Stimulated activated CD4-positive, alpha-beta T cell treated with anti-CD3 and anti-CD28 coated beads, TNF-alpha, amount 100 ng/mL, for 1 hour (primary cell): ENCODE measurements around the gene IL1RN.
A peak's percentile ranks its signal among the peaks of the same experiment; 100 is the strongest.

Source experiments
- DNase-seq, 3 donors: peaks; one replicate each; pipeline ENCODE4 v3.0.0-alpha.2; 2020; ENCODE audit warnings: low read depth in 3 of 3, low spot score in 1 of 3

The IL1RN gene

GRCh38 chr2:113103277-113103676 is 24.1 kb upstream of the IL1RN start:
- no peak for DNase-seq

- peak in 1 of 3 donors; percentile 12 for DNase-seq
These were observed 23.3 kb upstream of the IL1RN start for GRCh38 chr2:113104054-113104611.

GRCh38 chr2:113105047-113105785 is 22.2 kb upstream of the IL1RN start:
- no peak for DNase-seq

- DNase-seq, result no peak
These were observed 16.3 kb upstream of the IL1RN start for GRCh38 chr2:113111121-113111520.

GRCh38 chr2:113111823-113112287 is 15.5 kb upstream of the IL1RN start:
- DNase-seq, result no peak

- DNase-seq, result no peak
These were observed 15.0 kb upstream of the IL1RN start for GRCh38 chr2:113112441-113112840.

- DNase-seq, result no peak
These were observed 14.5 kb upstream of the IL1RN start for GRCh38 chr2:113112871-113113270.

GRCh38 chr2:113113807-113114206 is 13.6 kb upstream of the IL1RN start:
- DNase-seq, result no peak

GRCh38 chr2:113114224-113114945 is 13.0 kb upstream of the IL1RN start:
- no peak for DNase-seq

- DNase-seq, result no peak
These were observed 12.4 kb upstream of the IL1RN start for GRCh38 chr2:113114996-113115395.

GRCh38 chr2:113116100-113116958 is 11.1 kb upstream of the IL1RN start:
- no peak for DNase-seq

- DNase-seq, result no peak
These were observed 9.7 kb upstream of the IL1RN start for GRCh38 chr2:113117541-113118262.

GRCh38 chr2:113118263-113118657 is 9.1 kb upstream of the IL1RN start:
- DNase-seq, result no peak

GRCh38 chr2:113119111-113119510 is 8.3 kb upstream of the IL1RN start:
- DNase-seq, result no peak

- DNase-seq, result no peak
These were observed 6.5 kb upstream of the IL1RN start for GRCh38 chr2:113120861-113121260.

GRCh38 chr2:113122364-113122763 is 5.0 kb upstream of the IL1RN start:
- DNase-seq, result no peak

- DNase-seq, result no peak
These were observed 3.7 kb upstream of the IL1RN start for GRCh38 chr2:113123726-113124125.

- DNase-seq, result no peak
These were observed 3.0 kb upstream of the IL1RN start for GRCh38 chr2:113124181-113124961.

- no peak for DNase-seq
These were observed 2.2 kb upstream of the IL1RN start for GRCh38 chr2:113124984-113125855.
